Peyer's patch (tissue), 4 donors: ENCODE results near the gene MANF.

Source experiments
- CTCF ChIP-seq, 6 experiments: fragments of 450-650 bp in 4 of 6; fragments of 200-600 bp in 2 of 6; sonication (generic) in 1 of 6; IDR thresholded peaks; one replicate each; pipeline ENCODE4 v1.5.1; 2017 to 2019; ENCODE audit warnings: antibody characterized with exemption in 6 of 6, mild to moderate bottlenecking in 3 of 6, moderate library complexity in 1 of 6
- POLR2A ChIP-seq, 2 donors: fragments of 450-650 bp; IDR thresholded peaks; one replicate each; pipeline ENCODE4 v1.5.1; 2017; ENCODE audit warnings: antibody characterized with exemption in 2 of 2, mild to moderate bottlenecking in 2 of 2, moderate library complexity in 2 of 2

GRCh38 chr3:51434110-51434509 is 49.0 kb downstream of the MANF start:
- TF ChIP-seq CTCF (IDR thresholded peaks at IDR 0.05) (no peak), POLR2A (IDR thresholded peaks at IDR 0.05) (no peak)
